HEK293 (cell line): ENCODE data around the gene DTL.
A peak's percentile ranks its signal among the peaks of the same experiment; 100 is the strongest.

Source experiments
- CTCF ChIA-PET: fragments of 350-600 bp; formaldehyde crosslinking; extraction: SDS; loops from one replicate; lab custom pipeline; 2021; ENCODE audit warnings: antibody characterized with exemption; lab: Yijun Ruan, JAX
- POLR2A ChIA-PET: fragments of 300-600 bp; formaldehyde crosslinking; extraction: SDS; loops from one replicate; lab custom pipeline; 2020; ENCODE audit warnings: antibody characterized with exemption, inconsistent platforms; lab: Yijun Ruan, JAX
- H3K27ac ChIP-seq: fragments of 200-500 bp; sonication (Bioruptor generic); 2 replicates; pipeline ENCODE4 v1.5.1; 2014; ENCODE audit warnings: low read depth, low read length, control low read depth, inconsistent platforms; ENCODE audit errors: extremely low read depth
- H3K36me3 ChIP-seq, 2 experiments: fragments of 200-500 bp in 1 of 2; sonication (Bioruptor generic) in 1 of 2; 1 replicate in 1 of 2; 2 replicates in 1 of 2; pipeline ENCODE4 v1.5.1; 2014 to 2017; ENCODE audit warnings: inconsistent platforms in 2 of 2, low read length in 2 of 2; ENCODE audit not compliant: control insufficient read depth in 2 of 2, insufficient read depth in 1 of 2
- H3K4me1 ChIP-seq: fragments of 200-500 bp; sonication (Bioruptor generic); 2 replicates; pipeline ENCODE4 v1.5.1; 2014; ENCODE audit warnings: mild to moderate bottlenecking, low read length, inconsistent platforms; ENCODE audit not compliant: control insufficient read depth, insufficient read depth
- H3K4me3 ChIP-seq: 2 replicates; pipeline ENCODE4 v1.5.1; 2011; ENCODE audit warnings: low read depth, mild to moderate bottlenecking, control low read depth, low read length, moderate library complexity
- H3K9me3 ChIP-seq: fragments of 200-500 bp; sonication (Bioruptor generic); 2 replicates; pipeline ENCODE4 v1.5.1; 2014; ENCODE audit warnings: low read depth, low read length, inconsistent platforms; ENCODE audit not compliant: control insufficient read depth, insufficient read depth
- EGR2 ChIP-seq: fragments of 450-650 bp; formaldehyde crosslinking; IDR thresholded peaks from 2 replicates; pipeline ENCODE4 v1.5.1; 2016; ENCODE audit warnings: low read depth, missing biosample characterization, missing genetic modification characterization
- GLIS1 ChIP-seq: fragments of 450-650 bp; formaldehyde crosslinking; IDR thresholded peaks from 2 replicates; pipeline ENCODE4 v1.5.1; 2016; ENCODE audit warnings: missing biosample characterization, missing genetic modification characterization
- HOXA7 ChIP-seq: sonication (generic); formaldehyde crosslinking; IDR thresholded peaks from 2 replicates; pipeline ENCODE4 v1.8.1; 2022; ENCODE audit warnings: missing genetic modification reagents, borderline replicate concordance
- KLF16 ChIP-seq: fragments of 450-650 bp; formaldehyde crosslinking; IDR thresholded peaks from 2 replicates; pipeline ENCODE4 v1.5.1; 2017; ENCODE audit warnings: missing biosample characterization, missing genetic modification characterization
- KLF8 ChIP-seq: fragments of 450-650 bp; formaldehyde crosslinking; IDR thresholded peaks from 2 replicates; pipeline ENCODE4 v1.5.1; 2016; ENCODE audit warnings: missing biosample characterization, missing genetic modification characterization
- OVOL3 ChIP-seq: fragments of 450-650 bp; formaldehyde crosslinking; IDR thresholded peaks from 2 replicates; pipeline ENCODE4 v1.5.1; 2016; ENCODE audit warnings: missing biosample characterization, missing genetic modification characterization
- PRDM1 ChIP-seq: fragments of 450-650 bp; formaldehyde crosslinking; IDR thresholded peaks from 2 replicates; pipeline ENCODE4; 2016; ENCODE audit warnings: missing biosample characterization, missing genetic modification characterization
- SCRT1 ChIP-seq: fragments of 450-650 bp; formaldehyde crosslinking; IDR thresholded peaks from 2 replicates; pipeline ENCODE4 v1.5.1; 2016; ENCODE audit warnings: missing biosample characterization, missing genetic modification characterization, borderline replicate concordance
- ZBTB7A ChIP-seq: fragments of 450-650 bp; formaldehyde crosslinking; IDR thresholded peaks from 2 replicates; pipeline ENCODE4 v1.5.1; 2016; ENCODE audit warnings: low read depth, missing biosample characterization, missing genetic modification characterization
- ZBTB8A ChIP-seq: fragments of 450-650 bp; formaldehyde crosslinking; IDR thresholded peaks from 2 replicates; pipeline ENCODE4 v1.5.1; 2016; ENCODE audit warnings: missing biosample characterization, missing genetic modification characterization
- ZFHX2 ChIP-seq: fragments of 450-650 bp; formaldehyde crosslinking; conservative IDR thresholded peaks from 2 replicates; pipeline ENCODE4 v1.5.1; 2016; ENCODE audit warnings: missing biosample characterization, missing genetic modification characterization
- ZFP37 ChIP-seq: fragments of 450-650 bp; formaldehyde crosslinking; IDR thresholded peaks from 2 replicates; pipeline ENCODE4 v1.5.1; 2016; ENCODE audit warnings: missing biosample characterization, missing genetic modification characterization
- ZNF132 ChIP-seq: fragments of 450-650 bp; formaldehyde crosslinking; IDR thresholded peaks from 2 replicates; pipeline ENCODE4 v1.5.1; 2017; ENCODE audit warnings: missing biosample characterization, missing genetic modification characterization, borderline replicate concordance
- ZNF133 ChIP-seq: fragments of 450-650 bp; formaldehyde crosslinking; IDR thresholded peaks from 2 replicates; pipeline ENCODE4 v1.5.1; 2016; ENCODE audit warnings: missing biosample characterization, missing genetic modification characterization
- ZNF140 ChIP-seq: fragments of 450-650 bp; formaldehyde crosslinking; IDR thresholded peaks from 2 replicates; pipeline ENCODE4 v1.5.1; 2016; ENCODE audit warnings: missing biosample characterization, missing genetic modification characterization
- ZNF16 ChIP-seq: fragments of 450-650 bp; formaldehyde crosslinking; IDR thresholded peaks from 2 replicates; pipeline ENCODE4 v1.5.1; 2016; ENCODE audit warnings: low read depth, missing biosample characterization, missing genetic modification characterization
- ZNF274 ChIP-seq, 2 experiments: fragments of 200-500 bp in 1 of 2; fragments of 450-650 bp in 1 of 2; sonication (Bioruptor generic) in 1 of 2; formaldehyde crosslinking in 1 of 2; IDR thresholded peaks; 2 replicates each; pipeline versions ENCODE4 v1.5.1 to v1.6.1; 2014 to 2016; ENCODE audit warnings: borderline replicate concordance in 1 of 2, inconsistent platforms in 1 of 2, low read length in 1 of 2, missing biosample characterization in 1 of 2, missing genetic modification characterization in 1 of 2
- ZNF394 ChIP-seq: fragments of 450-650 bp; formaldehyde crosslinking; IDR thresholded peaks from 2 replicates; pipeline ENCODE4 v1.5.1; 2016; ENCODE audit warnings: missing biosample characterization, missing genetic modification characterization, mild to moderate bottlenecking, moderate library complexity, borderline replicate concordance
- ZNF48 ChIP-seq: fragments of 450-650 bp; formaldehyde crosslinking; IDR thresholded peaks from 2 replicates; pipeline ENCODE4 v1.5.1; 2016; ENCODE audit warnings: missing biosample characterization, missing genetic modification characterization
- ZNF510 ChIP-seq: fragments of 450-650 bp; formaldehyde crosslinking; IDR thresholded peaks from 2 replicates; pipeline ENCODE4 v1.5.1; 2018; ENCODE audit warnings: mild to moderate bottlenecking, missing genetic modification characterization, missing biosample characterization; ENCODE audit not compliant: insufficient replicate concordance
- ZNF664 ChIP-seq: fragments of 450-650 bp; formaldehyde crosslinking; IDR thresholded peaks from 2 replicates; pipeline ENCODE4 v1.5.1; 2016; ENCODE audit warnings: missing biosample characterization, missing genetic modification characterization
- ZNF792 ChIP-seq: fragments of 450-650 bp; formaldehyde crosslinking; IDR thresholded peaks from 2 replicates; pipeline ENCODE4 v1.5.1; 2016; ENCODE audit warnings: missing biosample characterization, missing genetic modification characterization
- TF ChIP-seq, protein P1 (sequence below): fragments of 450-650 bp; formaldehyde crosslinking; IDR thresholded peaks from 2 replicates; pipeline ENCODE4 v1.5.1; 2016; ENCODE audit warnings: missing biosample characterization, missing genetic modification characterization
- TF ChIP-seq, protein P2 (sequence below): fragments of 450-650 bp; IDR thresholded peaks from 2 replicates; pipeline ENCODE4 v1.5.1; 2018; ENCODE audit warnings: missing biosample characterization, missing genetic modification characterization

The DTL gene

DNA sequence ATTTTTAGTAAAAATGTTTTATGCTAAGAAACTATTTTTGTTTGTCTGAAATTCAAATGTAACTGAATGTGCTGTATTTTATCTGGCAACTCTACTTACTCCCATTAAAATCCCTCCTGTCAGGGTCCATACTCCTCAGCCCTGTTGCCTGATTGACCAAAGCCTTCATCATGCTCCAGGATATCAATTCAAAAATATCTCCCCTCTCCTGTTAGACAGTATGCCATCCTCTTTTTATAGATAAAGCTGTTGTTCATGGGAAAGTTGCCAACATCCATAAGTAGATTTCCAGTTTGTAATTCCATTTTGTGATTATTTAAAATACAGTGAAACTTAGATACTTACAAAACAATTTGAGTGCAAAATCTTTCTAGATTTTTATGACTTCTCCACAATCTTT lies 65.7 kb downstream of the DTL start:
- peaks cover 0 to 60% of the 10 kb centered on the region in 2 experiments; a peak in 2 of 3 replicates for H3K36me3 ChIP-seq
- POLR2A ChIA-PET = no interaction called here

DNA sequence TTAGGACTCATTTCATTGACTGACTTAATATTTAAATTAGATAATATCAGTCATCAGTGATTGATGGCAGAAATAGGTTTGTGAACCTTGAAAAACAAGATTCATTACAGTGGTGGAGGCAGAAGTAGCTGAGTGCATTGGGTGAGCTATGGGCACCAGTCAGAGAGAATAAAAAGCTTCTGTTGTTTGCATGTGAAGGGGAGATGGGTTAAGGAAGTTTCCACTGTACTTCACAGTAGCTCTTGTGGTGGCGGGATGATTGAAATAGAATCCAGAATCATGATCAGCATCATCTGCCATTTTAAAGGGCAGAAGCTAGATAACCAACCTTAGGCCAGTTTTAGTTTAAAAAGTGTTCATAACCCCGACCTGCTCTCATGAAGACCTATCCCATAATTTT lies 66.2 kb downstream of the DTL start:
- CTCF ChIA-PET = interaction anchor here (0.7 to 1.1 kb wide), 2 partner anchors 354 to 1788 kb away, joined by 3 to 4 read pairs; no protein-coding TSS in a partner anchor
- H3K36me3 ChIP-seq = peaks cover 0 to 61% of the 10 kb centered on the region in 2 experiments; a peak in 2 of 3 replicates
- TF ChIP-seq ZNF664 (tag by site-specific recombination) (peak; percentile 70), OVOL3 (tag by site-specific recombination) (no peak)
- TF ChIP-seq, all 188 proteins: peak for 1
- POLR2A ChIA-PET = no interaction called here
- Histone ChIP-seq H3K27ac (no peak overlapping the region), H3K4me1 (no peaks in the 10 kb centered on the region; the same call in 1 of the 2 replicates), H3K4me3 (no peak overlapping the region), H3K9me3 (no peaks in the 10 kb centered on the region)

More for the DNA sequence above, 65.7 kb downstream of the DTL start:
- Histone ChIP-seq H3K9me3 (no peaks in the 10 kb centered on the region), H3K27ac (no peak overlapping the region), H3K4me3 (no peak overlapping the region), H3K4me1 (no peaks in the 10 kb centered on the region; the same call in 1 of the 2 replicates)
- TF ChIP-seq ZFP37 (no peak), HOXA7 (CRISPR knock-in tag) (no peak), ZNF792 (no peak), KLF8 (tag by site-specific recombination) (no peak), EGR2 (tag by site-specific recombination) (no peak), ZNF510 (tag by site-specific recombination) (no peak), ZFHX2 (tag by site-specific recombination) (no peak)
- TF ChIP-seq, protein P1, sequence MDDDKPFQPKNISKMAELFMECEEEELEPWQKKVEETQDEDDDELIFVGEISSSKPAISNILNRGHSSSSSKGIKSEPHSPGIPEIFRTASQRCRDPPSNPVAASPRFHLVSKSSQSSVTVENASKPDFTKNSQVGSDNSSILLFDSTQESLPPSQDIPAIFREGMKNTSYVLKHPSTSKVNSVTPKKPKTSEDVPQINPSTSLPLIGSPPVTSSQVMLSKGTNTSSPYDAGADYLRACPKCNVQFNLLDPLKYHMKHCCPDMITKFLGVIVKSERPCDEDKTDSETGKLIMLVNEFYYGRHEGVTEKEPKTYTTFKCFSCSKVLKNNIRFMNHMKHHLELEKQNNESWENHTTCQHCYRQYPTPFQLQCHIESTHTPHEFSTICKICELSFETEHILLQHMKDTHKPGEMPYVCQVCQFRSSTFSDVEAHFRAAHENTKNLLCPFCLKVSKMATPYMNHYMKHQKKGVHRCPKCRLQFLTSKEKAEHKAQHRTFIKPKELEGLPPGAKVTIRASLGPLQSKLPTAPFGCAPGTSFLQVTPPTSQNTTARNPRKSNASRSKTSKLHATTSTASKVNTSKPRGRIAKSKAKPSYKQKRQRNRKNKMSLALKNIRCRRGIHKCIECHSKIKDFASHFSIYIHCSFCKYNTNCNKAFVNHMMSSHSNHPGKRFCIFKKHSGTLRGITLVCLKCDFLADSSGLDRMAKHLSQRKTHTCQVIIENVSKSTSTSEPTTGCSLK (tag by site-specific recombination) = no peak
- CTCF ChIA-PET = no interaction called here

DNA sequence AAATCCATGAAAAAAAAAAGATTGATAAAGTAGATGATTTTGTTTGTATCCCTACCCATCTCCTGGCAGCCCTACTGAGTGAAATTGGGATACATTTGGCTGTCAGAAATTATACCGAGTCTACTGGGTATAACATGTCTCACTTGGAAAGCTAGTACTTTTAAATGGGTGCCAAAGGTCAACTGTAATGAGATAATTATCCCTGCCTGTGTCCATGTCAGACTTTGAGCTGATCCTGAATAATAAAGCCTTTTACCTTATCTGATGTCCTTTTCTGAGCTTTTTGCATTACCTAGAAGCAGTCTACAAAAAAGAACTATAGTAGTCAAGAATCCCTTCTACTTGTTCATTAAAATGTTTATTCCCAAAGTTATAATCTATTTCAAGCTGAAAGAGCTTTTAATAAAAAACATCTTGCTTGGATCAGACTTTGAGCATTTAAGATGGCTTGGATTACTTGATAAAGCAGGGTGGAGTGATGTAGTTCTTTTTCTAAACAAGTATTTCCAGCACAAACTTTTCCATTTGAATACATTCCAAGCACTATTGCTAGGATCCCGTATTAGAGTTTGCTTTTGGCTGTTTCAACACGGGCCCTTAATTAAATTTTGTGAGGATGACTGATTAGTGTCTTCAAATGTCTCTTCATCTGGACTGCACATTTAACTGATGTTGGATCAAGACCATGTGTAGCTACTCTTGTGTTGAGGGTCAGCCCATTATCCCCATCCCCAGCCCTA lies 69.2 kb downstream of the DTL start:
- no peaks in the 10 kb centered on the region for H3K9me3 ChIP-seq
- peaks cover 0 to 62% of the 10 kb centered on the region in 2 experiments; a peak in 2 of 3 replicates for H3K36me3 ChIP-seq
- POLR2A ChIA-PET = no interaction called here
- no peaks in the 10 kb centered on the region; the same call in 1 of the 2 replicates for H3K4me1 ChIP-seq
- H3K27ac ChIP-seq = no peak overlapping the region
- TF ChIP-seq ZNF16 (tag by site-specific recombination) (no peak), GLIS1 (tag by site-specific recombination) (no peak), ZNF48 (tag by site-specific recombination) (no peak), PRDM1 (tag by site-specific recombination) (no peak), ZNF140 (no peak), ZNF394 (tag by site-specific recombination) (no peak), KLF16 (no peak), ZBTB8A (tag by site-specific recombination) (no peak), ZNF133 (tag by site-specific recombination) (no peak), SCRT1 (tag by site-specific recombination) (no peak), ZNF132 (no peak), ZNF274 (IDR thresholded peaks at IDR 0.05; ENCODE audit: low read length) (no peak), ZNF274 (tag by site-specific recombination; IDR thresholded peaks at IDR 0.05; ENCODE audit: borderline replicate concordance) (no peak), ZBTB7A (tag by site-specific recombination) (no peak)
- TF ChIP-seq, protein P2, sequence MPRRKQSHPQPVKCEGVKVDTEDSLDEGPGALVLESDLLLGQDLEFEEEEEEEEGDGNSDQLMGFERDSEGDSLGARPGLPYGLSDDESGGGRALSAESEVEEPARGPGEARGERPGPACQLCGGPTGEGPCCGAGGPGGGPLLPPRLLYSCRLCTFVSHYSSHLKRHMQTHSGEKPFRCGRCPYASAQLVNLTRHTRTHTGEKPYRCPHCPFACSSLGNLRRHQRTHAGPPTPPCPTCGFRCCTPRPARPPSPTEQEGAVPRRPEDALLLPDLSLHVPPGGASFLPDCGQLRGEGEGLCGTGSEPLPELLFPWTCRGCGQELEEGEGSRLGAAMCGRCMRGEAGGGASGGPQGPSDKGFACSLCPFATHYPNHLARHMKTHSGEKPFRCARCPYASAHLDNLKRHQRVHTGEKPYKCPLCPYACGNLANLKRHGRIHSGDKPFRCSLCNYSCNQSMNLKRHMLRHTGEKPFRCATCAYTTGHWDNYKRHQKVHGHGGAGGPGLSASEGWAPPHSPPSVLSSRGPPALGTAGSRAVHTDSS = no peak
- TF ChIP-seq, all 188 proteins: peak for 0
- CTCF ChIA-PET = interaction anchor here (0.6 to 1.7 kb wide), 5 partner anchors 17 to 362 kb away, joined by 3 to 8 read pairs (median 4); partner anchors contain the start of genes DTL and INTS7
- H3K4me3 ChIP-seq = no peak overlapping the region
